HG02852 (cell line): ENCODE results near the gene MNS1.
A peak's percentile ranks its signal among the peaks of the same experiment; 100 is the strongest.
"Not testable (repeated sequence)": the region's sequence is repeated elsewhere in the genome, so short reads cannot be mapped to it uniquely, and the experiment has no call there.

Source experiments
- ATAC-seq: cut with Tn5 transposase; IDR thresholded peaks from one replicate; pipeline ENCODE4 v1.9.1; 2021; ENCODE audit warnings: mild to moderate bottlenecking, moderate library complexity; ENCODE audit not compliant: unreplicated experiment

MNS1 gene

DNA sequence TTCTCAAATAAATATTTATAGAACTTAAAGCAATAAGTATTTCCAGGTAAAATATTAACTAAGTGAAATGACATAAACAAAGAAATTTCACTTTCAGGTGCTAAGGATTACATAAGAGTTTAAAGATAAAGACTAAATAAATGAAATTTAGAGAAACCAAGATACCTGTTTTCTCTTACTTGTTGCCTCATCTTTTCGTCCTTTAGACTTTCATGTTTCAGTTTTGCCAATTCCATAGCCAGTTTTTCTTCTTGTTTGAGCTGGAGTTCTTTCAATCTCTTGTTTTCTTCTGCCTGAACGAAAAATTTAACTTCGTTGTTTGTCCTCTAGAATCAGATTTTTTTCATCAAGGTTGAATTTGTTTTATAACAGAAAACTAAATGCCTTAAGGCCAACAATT lies 8.7 kb downstream of the MNS1 start:
- no peak for ATAC-seq

DNA sequence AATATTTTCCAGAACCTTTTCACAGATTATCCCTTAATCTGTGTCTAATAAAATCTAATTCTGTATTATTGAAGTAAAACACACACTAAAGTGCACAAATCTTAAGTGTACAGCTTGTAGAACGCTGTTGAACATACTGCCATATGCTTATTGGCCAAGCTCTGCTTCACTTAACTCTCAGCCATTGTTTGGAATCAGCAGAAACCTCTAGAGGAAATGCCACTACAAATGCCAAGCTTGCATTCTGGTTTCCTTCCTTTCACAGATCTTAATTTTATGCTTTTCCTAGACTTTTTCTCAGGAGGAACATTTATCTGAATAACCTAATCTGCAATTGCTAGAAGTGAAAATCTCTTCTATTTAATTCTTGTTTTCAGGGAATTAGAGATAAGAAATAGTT lies 10.1 kb downstream of the MNS1 start:
- ATAC-seq: no peak

GRCh38 chr15:56445746-56446145 lies 19.2 kb downstream of the MNS1 start:
- no peak for ATAC-seq

DNA sequence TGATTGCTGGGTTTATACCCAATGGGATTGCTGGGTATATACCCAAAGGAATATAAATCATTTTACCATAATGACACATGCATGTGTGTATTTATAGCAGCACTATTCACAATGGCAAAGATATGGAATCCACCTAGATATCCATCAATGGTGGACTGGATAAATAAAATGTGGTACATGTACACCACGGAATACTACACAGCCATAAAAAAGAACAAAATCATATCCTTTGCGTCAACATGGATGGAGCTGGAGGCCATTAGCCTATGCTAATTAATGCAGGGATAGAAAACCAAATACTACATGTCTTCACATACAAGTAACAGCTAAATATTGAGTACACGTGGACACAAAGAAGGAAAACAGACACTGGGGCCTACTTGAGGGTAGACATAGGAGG lies 22.6 kb downstream of the MNS1 start:
- no peak for ATAC-seq

DNA sequence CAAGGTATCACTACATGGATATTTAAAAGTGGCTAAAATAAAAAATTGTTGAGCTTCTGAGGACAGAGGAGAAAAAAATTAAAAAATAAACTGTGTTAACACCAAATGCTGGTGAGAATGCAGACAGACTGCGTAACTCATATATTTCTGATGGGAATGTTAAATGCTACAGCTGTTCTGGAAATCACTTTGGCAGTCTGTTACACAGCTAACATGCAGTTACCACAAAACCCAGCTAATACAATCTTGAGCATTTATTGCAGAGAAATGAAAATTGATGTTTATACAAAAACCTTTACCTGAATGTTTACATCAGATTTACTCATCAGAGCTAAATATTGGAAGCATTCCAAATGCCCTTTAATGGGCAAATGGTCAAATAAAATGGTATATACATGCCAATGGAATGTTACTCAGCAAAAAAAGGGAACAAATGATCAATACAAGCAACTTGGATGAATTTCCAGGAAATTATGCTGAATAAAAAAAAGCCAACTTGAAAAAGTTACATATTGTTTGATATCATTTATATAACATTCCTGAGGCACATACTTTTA lies 24.6 kb downstream of the MNS1 start:
- no peak for ATAC-seq

DNA sequence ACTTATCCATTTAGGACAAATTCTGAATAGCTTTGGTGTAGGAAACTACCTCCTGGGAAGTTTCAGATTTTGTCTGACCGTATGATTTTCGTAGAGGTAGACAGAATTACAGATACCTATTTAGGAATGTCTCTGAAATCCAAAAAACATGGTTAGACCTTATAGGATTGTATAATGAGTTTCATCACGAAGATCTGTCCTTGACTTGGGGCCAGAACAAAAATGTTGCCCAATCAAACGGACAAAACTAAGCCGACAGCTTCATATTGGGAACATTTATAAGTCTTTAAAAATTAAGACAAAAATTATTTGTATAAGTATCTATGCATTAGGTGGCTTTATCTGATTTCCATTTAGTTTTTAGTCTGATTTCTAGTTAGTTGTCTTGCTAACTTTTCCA lies 32.6 kb downstream of the MNS1 start:
- no peak for ATAC-seq

DNA sequence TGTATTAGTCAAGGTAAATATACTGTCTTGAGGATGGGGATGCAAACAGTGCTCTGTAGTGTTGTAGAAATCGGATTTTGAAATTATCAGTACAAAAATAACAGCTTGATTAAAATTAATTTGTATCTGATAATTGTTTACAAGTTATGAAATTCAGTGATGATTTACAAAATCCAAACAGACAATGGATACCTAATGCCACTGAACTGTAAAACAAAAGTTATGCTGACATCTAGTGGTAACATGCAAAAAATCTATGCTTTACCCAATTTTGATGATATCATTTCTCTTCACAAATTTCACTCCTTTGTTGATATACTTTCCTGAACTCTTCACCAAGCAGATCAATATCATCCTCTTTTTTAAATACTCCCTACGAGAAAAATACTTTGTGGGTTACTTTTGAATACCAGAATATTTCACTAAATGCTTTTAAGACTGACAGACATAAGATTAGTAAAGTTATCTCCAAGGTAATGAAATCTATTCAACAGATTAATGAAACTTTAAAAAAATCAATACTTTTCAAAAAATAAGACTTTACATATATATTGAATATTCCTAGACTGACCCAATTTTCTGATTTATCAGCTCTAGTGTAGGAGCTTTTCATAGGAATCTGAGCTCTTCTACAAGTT lies 36.0 kb downstream of the MNS1 start:
- no peak for ATAC-seq

DNA sequence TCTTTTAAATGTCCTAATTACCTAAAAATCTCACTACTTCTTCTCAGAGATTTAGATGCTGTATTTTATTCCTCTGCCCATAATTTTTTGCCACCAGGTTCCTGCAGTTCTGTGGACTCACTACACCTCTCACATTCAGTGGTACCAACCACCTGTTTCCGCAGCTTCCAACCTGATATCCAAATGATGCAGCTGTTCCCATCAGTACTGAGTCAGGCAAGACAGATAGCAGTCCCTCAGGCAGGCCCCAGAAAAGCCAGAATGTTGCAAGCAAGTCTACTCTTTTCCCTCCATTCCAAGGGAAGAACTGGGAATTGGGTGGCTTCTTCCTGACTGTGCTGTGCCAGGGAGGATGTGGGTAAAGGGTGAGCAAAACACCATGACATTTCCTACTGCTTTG lies 39.0 kb downstream of the MNS1 start:
- ATAC-seq: no peak

DNA sequence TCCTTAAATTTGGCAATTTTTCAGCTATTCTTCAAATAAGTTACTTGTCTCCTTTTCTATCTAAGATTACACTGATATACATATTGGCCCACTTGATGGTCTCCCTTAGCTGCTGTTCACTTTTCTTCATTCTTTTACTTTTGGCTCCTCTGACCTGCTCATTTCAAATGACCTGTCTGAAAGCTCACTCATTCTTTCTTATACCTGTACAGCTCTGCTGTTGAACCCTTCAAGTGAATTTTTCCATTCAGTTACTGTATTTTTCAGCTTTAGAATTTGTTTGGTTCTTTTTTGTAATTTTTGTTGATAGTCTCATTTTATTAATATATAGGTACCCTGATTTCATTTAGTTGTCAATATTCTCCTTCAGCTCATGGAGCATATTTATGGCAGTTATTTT lies 39.7 kb downstream of the MNS1 start:
- ATAC-seq: no peak

GRCh38 chr15:56413114-56413733 lies 51.7 kb downstream of the MNS1 start:
- not testable (repeated sequence) for ATAC-seq

DNA sequence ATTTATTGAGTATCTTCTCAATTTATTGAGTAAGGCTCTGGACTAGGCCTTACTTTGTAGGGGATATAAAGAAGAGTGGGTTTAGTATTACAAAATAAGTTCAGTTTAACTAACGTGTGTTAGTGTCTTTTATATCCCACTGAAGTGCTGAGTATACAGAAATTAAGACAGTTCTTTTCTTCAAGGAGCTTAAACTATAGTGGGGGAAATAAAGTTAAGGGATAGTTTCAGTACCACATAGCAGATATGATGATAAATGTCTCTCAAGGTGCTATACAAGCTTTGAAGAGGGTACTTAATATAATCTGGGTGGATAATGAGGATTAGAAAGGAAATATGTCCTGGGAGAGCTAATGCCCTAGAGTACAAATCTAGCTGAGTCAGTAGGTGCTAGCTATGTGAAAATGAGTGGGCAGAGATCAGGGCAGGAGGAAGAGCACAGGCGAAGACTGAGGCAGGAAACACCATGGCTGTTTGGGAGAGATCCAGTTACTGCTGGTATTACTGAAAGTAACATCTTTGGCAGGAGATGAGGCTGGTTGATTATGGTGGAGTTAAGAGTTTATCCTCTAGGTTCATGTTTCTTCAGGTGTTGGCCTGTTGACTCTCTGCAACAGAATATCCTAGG lies 53.7 kb downstream of the MNS1 start:
- ATAC-seq: peak; percentile 55

- ATAC-seq: no peak
Measured at GRCh38 chr15:56410721-56411120, 54.2 kb downstream of the MNS1 start.

DNA sequence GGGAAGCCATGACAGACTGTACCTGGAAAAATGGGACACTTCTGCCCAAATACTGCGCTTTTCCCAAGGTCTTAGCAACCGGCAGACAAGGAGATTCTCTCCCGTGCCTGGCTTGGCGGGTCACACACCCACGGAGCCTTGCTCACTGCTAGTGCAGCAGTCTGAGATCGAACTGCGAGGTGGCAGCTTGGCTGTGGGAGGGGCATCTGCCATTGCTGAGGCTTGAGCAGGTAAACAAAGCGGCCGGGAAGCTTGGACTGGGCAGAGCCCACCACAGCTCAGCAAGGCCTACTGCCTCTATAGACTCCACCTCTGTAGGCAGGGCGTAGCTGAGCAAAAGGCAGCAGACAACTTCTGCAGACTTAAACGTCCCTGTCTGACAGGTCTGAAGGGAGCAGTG lies 65.7 kb downstream of the MNS1 start:
- ATAC-seq: not testable (repeated sequence)

- not testable (repeated sequence) for ATAC-seq
Measured at GRCh38 chr15:56397325-56397724, 67.6 kb downstream of the MNS1 start.

DNA sequence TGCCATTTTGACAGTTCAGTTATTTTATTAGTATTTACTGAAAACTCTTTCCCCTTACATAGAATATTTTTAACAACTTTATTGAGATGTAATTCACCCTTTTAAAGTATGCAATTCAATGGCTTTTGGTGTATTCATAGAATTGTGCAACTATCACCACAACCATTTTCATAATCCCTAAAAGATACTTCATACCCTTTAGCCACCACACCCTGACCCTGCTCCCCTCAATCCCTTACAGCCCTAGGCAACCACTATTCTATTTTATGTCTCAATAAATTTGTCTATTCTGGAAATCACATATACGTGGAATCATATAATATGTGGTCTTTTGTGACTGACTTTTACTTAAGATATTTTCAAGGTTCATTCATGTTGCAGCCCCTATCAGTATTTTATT lies 70.0 kb downstream of the MNS1 start:
- ATAC-seq: no peak

- ATAC-seq: no peak
Measured at GRCh38 chr15:56393277-56393676, 71.7 kb downstream of the MNS1 start.

DNA sequence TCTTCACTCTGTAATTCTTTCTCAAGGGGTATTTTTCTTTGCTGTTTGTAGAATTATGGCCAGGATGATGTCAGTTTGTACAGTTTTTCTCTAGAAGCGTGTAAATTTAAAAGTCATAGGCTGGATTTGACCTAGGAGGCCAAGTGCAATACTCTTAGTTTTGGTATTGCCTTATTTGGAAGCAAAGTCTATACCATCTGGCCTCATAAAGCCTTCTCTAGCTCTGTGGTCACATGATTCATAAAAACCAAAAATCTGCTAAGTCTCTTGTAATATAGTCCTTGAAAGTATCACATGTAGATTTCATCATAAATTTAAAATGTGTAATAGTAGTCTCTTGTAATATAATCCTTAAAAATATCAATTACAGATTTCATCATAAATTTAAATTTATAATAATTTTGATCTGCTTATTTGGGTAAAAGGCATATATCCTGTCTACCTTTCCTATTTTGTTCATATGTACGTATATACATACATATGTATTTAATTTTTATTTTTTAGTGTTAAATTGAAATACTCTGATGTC lies 74.1 kb downstream of the MNS1 start:
- ATAC-seq: no peak

DNA sequence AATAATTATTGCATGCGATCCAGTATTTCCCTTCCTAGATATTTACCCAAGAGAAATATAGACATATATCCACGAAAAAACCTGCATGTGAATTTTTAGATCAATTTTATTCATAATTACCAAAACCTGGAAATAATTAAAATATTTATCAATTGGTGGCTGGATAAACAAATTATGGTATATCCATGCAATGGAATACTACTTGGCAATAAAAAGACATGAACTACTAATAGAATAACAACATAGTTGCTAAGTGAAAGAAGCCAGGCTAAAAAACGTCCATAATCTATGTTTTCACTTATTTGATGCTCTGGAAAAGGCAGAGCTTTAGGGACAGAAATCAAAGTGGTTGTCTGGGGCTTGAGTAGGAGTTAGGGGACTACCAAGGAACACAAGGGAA lies 79.0 kb downstream of the MNS1 start:
- ATAC-seq: no peak

GRCh38 chr15:56383010-56383409 lies 81.9 kb downstream of the MNS1 start:
- no peak for ATAC-seq
